ENCODE data around the gene AGAP3.

The AGAP3 gene

GRCh38 chr7:151129960-151130591, 43.8 kb downstream of the AGAP3 start:
- no peak overlapping the region for H3K4me3 ChIP-seq (replicated peaks in 1 of 2; ENCODE audit: low read depth in 2 of 2, low read length in 2 of 2)
- no peak for TF ChIP-seq CTCF (IDR thresholded peaks at IDR 0.05; ENCODE audit: low read depth, low read length)
- DNase-seq (ENCODE audit: low read depth in 2 of 2), result no peak

- no peak for DNase-seq (ENCODE audit: low read depth in 2 of 2)
- H3K4me3 ChIP-seq (replicated peaks in 1 of 2; ENCODE audit: low read depth in 2 of 2, low read length in 2 of 2), result no peak overlapping the region
- no peak for TF ChIP-seq CTCF (IDR thresholded peaks at IDR 0.05; ENCODE audit: low read depth, low read length)
Measured at GRCh38 chr7:151130741-151131157, 44.5 kb downstream of the AGAP3 start.

GRCh38 chr7:151131224-151131591, 44.9 kb downstream of the AGAP3 start:
- no peak for TF ChIP-seq CTCF (IDR thresholded peaks at IDR 0.05; ENCODE audit: low read depth, low read length)
- H3K4me3 ChIP-seq (replicated peaks in 1 of 2; ENCODE audit: low read depth in 2 of 2, low read length in 2 of 2), result no peak overlapping the region
- no peak for DNase-seq (ENCODE audit: low read depth in 2 of 2)

DNA sequence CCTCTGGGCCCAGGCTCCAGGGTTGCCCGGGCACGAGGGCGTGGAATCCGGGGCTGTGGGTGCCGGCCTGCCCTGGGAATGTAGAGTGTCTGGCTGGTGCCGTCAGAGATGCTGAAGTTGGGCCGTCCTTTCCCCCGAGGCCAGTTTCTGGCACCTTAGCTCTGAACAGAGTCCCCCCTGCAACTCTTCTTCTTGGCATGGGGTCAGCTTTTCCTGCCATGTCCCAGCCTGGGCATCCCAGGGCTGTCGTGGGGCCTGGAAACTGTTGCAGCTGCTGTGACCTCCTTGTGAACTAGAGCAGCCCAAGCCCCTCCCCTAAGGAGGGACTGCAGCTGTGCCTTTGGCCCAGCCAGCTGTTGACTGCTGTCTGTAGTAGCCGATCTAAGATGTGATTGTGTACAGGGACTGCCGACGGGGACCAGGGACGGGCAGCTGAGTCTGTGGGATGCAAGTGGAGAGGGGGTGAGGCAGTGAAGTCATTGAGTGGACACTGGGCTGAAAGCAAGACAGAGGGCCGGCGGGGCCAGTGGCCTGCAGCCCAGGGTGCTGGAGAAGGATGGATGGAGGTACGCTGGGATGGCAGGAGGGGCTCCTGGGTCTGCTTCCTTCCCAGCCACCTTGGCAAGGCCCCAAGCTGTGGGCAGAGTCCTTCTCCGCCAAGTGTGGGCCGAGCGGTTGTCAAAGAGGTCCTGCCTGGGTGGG, 45.5 kb downstream of the AGAP3 start:
- H3K4me3 ChIP-seq (replicated peaks in 1 of 2; ENCODE audit: low read depth in 2 of 2, low read length in 2 of 2), result no peak overlapping the region
- no peak for DNase-seq (ENCODE audit: low read depth in 2 of 2)
- no peak for TF ChIP-seq CTCF (IDR thresholded peaks at IDR 0.05; ENCODE audit: low read depth, low read length)

- no peak overlapping the region for H3K4me3 ChIP-seq (replicated peaks in 1 of 2; ENCODE audit: low read depth in 2 of 2, low read length in 2 of 2)
- DNase-seq (ENCODE audit: low read depth in 2 of 2), result no peak
- no peak for TF ChIP-seq CTCF (IDR thresholded peaks at IDR 0.05; ENCODE audit: low read depth, low read length)
Measured at GRCh38 chr7:151132461-151133205, 46.4 kb downstream of the AGAP3 start.

GRCh38 chr7:151133266-151133985, 47.2 kb downstream of the AGAP3 start:
- no peak for TF ChIP-seq CTCF (IDR thresholded peaks at IDR 0.05; ENCODE audit: low read depth, low read length)
- no peak overlapping the region for H3K4me3 ChIP-seq (replicated peaks in 1 of 2; ENCODE audit: low read depth in 2 of 2, low read length in 2 of 2)

More at GRCh38 chr7:151133266-151133985, 47.2 kb downstream of the AGAP3 start:
- DNase-seq (ENCODE audit: low read depth in 2 of 2), result no peak
